AG09309 (cell line): ENCODE data around the gene SVBP.

Experiments
- DNase-seq: peaks from one replicate; pipeline ENCODE4 v3.0.0-alpha.2; 2010; ENCODE audit warnings: low read depth
- H3K4me3 ChIP-seq: 2 replicates; pipeline ENCODE4 v1.5.1; 2011; ENCODE audit warnings: mild to moderate bottlenecking, low read depth, low read length, moderate library complexity; ENCODE audit not compliant: control insufficient read depth
- TF ChIP-seq, protein P1 (sequence below): IDR thresholded peaks from 2 replicates; pipeline ENCODE4 v1.5.1; 2011; ENCODE audit warnings: mild to moderate bottlenecking, low read depth, low read length, inconsistent platforms; ENCODE audit not compliant: insufficient read depth, control insufficient read depth; ENCODE audit errors: missing control alignments

SVBP gene

DNA sequence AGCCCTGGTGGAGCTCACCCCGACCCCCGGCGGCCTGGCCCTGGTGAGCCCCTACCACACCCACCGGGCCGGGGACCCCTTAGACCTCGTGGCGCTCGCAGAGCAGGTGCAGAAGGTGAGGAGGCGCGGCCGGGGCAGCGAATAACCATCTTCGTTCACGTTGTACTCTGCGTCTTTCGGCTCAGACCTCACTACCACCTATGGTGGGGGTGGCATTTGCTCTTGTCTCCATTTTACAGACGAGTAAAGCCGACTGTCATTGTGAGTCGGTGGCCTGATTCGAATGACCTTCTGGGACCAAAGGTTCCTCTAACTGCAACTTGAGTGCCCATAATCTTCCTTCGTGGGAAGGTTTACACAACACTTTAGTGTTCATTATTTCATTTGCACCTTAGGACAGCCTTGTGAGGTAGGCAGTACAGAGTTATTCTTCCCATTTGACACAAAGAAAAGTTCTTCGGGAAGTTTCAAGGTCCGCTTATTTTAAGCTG is 49.6 kb downstream of the SVBP start:
- peak overlapping the region; percentile 98 for H3K4me3 ChIP-seq
- TF ChIP-seq, protein P1, sequence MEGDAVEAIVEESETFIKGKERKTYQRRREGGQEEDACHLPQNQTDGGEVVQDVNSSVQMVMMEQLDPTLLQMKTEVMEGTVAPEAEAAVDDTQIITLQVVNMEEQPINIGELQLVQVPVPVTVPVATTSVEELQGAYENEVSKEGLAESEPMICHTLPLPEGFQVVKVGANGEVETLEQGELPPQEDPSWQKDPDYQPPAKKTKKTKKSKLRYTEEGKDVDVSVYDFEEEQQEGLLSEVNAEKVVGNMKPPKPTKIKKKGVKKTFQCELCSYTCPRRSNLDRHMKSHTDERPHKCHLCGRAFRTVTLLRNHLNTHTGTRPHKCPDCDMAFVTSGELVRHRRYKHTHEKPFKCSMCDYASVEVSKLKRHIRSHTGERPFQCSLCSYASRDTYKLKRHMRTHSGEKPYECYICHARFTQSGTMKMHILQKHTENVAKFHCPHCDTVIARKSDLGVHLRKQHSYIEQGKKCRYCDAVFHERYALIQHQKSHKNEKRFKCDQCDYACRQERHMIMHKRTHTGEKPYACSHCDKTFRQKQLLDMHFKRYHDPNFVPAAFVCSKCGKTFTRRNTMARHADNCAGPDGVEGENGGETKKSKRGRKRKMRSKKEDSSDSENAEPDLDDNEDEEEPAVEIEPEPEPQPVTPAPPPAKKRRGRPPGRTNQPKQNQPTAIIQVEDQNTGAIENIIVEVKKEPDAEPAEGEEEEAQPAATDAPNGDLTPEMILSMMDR, result no peak
- no peak for DNase-seq

DNA sequence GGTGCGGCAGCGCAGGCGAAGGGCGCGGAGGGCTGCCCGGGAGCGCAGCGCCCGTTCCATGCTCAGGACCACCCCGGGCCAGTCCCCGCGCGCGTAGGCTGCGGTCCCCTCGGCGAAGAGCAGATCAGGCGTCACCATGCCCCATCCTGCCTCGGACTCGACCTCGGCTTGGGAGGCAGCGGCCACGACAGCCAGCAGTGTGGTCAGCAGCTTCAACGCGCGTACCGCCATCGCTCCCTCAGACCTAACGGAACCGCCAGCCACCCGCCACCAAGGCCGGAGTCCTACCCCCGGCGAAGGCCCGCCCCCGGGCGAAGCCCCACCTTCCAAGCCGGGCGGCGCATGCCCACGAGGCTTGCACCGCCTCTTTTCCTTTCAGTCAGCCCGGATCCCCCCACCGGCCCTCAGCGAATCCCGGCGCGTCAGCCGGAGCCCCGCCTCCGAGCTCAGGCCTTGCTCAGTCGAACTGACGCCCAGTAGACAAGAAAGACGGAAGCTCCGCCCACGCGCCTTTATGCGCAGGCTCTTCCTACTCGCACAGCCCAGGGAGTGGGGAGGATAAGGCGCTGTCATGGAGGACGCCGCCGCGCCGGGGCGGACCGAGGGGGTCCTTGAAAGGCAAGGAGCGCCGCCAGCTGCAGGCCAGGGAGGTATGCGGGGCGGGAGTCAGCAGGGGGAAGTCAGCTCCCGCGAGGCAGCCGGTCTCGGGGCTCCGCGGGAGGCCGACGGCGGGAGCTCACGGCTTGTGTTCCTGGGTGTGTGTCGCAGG is 50.3 kb downstream of the SVBP start, which contains the start of the genes C1orf50 and P3H1:
Gene C1orf50, plus strand, starts transcription at position 509 of the 769 bp plus-strand sequence. Its CDS starts 63 bp downstream, at position 572.
Gene P3H1, minus strand, starts transcription at position 288 of the 769 bp plus-strand sequence. Its CDS starts 57 bp downstream, at position 231.
- H3K4me3 ChIP-seq, result peak within 1 kb of the TSS; percentile 98
- peak; percentile 97 for DNase-seq
- TF ChIP-seq, protein P1, result no peak

DNA sequence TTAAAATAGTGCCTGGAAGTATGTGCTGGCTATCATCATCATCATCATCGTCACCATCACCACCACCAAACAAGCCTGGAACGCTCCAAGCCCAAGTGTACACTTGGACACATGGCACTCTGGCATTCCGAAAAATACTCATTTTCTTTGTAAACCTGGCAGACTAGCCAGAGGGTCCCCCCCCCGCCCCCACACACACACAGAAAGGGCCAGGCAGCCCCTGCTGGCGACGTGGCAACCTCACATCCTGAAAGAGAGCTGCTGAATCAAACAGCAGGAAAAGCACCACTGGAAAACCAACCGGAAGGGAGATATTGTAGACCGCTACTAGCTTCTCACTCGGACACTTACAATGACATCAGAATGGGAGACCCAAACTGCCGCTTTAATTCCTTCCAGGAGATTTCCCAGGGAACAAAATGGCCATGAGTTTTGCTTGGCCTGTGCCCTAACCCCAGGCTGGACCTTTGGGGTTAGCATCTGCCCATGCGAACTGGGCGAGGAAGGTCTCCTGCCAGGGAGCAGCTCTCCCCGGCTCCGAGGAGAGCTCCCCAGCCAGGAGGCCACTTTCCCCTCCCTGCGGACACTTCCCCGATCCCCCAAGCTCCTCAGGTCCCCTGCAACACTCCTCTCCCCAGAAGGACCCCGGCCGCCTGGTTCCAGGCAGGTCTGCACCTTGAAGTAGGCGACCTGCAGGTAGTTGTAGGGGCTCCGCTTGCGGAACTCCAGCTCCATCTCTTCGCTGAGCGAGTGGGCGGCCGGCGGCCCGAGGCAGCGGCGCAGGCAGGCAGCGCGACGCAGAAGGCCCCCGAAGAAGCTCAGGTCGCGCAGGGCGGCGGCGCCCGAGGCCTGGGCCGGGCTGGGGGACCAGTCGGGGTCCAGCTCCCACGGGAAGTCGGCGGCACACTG is 51.1 kb downstream of the SVBP start:
- H3K4me3 ChIP-seq, result peak overlapping the region; percentile 98
- peak; percentile 55 for DNase-seq
- TF ChIP-seq, protein P1, result peak; percentile 59

DNA sequence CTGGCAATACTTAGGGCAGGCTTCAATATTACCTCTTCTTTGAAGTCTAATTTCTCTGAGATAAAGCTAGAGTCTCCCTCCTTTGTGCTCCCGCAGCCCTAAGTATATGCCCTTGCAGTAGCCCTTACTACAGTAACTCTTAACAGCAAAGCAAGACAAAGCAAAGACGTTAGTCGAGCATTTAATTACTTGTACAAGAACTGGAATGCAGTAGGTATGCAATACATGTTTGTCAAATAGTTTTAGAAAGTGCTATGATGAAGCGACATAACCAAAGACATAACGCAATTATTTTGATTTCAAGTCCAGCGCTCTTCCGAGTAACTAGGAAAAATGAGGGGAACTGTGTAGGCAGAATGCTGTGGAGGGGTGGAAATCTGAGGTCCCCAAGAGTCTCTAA is 51.9 kb downstream of the SVBP start:
- peak overlapping the region; percentile 98 for H3K4me3 ChIP-seq
- no peak for DNase-seq
- TF ChIP-seq, protein P1, result no peak

DNA sequence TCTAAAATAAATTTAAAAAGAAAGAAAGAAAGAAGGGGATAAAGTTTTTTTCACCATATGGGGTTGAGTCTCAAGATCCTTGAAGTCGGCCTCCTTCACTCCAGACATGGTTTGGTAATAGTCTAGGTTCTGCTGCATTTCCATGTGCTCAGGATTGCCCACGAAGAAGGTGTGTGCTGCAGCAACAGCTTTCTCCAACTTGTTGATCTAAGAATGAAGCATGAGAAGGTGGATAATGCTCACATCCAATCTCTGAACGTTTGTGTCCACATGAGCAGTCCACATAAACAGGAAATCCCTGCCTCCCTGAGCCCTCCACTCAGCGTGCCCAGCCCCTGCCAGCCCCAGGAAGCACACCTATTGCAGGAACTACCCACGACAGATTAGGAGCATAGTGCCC is 54.9 kb downstream of the SVBP start:
- DNase-seq, result no peak
- no peak overlapping the region for H3K4me3 ChIP-seq
- TF ChIP-seq, protein P1, result no peak

DNA sequence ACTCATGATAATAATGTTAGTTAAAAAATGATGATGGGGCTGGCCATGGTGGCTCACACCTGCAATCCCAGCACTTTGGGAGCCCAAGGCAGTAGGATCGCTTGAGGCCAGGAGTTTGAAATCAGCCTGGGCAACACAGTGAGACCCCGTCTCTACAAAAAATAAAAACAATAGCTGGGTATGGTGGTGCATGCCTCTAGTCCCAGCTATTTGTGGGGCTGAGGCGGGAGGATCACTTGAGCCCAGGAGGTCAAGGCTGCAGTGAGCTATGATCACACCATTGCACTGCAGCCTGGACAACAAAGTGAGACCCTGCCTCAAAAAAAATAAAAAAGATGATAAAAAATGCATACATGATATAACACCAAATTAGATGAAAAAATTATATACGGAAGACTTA is 55.6 kb downstream of the SVBP start:
- H3K4me3 ChIP-seq, result no peak overlapping the region
- TF ChIP-seq, protein P1, result no peak
- no peak for DNase-seq
